AG04449 (cell line): ENCODE data around the gene SMIM5.
"Not testable (repeated sequence)": the region's sequence is repeated elsewhere in the genome, so short reads cannot be mapped to it uniquely, and the experiment has no call there.

Experiments
- CTCF ChIA-PET: fragments of 350-600 bp; formaldehyde crosslinking; extraction: SDS; loops from one replicate; lab custom pipeline; 2021; ENCODE audit warnings: antibody characterized with exemption; lab: Yijun Ruan, JAX
- POLR2A ChIA-PET: fragments of 400-600, 350-600 bp; formaldehyde crosslinking; extraction: SDS; loops from one replicate; lab custom pipeline; 2020; ENCODE audit warnings: antibody characterized with exemption, inconsistent platforms; lab: Yijun Ruan, JAX
- DNase-seq: peaks from one replicate; pipeline ENCODE4 v3.0.0-alpha.2; 2010; ENCODE audit warnings: low read depth, low spot score
- H3K4me3 ChIP-seq: 2 replicates; pipeline ENCODE4 v1.5.1; 2011; ENCODE audit warnings: low read depth, mild to moderate bottlenecking, control low read depth, low read length
- TF ChIP-seq, protein P1 (sequence below): IDR thresholded peaks from one replicate; pipeline ENCODE4 v1.5.1; 2011; ENCODE audit warnings: mild to moderate bottlenecking, moderate library complexity, low read length, control low read depth, inconsistent platforms; ENCODE audit not compliant: insufficient read depth; ENCODE audit errors: missing control alignments

SMIM5 gene

DNA sequence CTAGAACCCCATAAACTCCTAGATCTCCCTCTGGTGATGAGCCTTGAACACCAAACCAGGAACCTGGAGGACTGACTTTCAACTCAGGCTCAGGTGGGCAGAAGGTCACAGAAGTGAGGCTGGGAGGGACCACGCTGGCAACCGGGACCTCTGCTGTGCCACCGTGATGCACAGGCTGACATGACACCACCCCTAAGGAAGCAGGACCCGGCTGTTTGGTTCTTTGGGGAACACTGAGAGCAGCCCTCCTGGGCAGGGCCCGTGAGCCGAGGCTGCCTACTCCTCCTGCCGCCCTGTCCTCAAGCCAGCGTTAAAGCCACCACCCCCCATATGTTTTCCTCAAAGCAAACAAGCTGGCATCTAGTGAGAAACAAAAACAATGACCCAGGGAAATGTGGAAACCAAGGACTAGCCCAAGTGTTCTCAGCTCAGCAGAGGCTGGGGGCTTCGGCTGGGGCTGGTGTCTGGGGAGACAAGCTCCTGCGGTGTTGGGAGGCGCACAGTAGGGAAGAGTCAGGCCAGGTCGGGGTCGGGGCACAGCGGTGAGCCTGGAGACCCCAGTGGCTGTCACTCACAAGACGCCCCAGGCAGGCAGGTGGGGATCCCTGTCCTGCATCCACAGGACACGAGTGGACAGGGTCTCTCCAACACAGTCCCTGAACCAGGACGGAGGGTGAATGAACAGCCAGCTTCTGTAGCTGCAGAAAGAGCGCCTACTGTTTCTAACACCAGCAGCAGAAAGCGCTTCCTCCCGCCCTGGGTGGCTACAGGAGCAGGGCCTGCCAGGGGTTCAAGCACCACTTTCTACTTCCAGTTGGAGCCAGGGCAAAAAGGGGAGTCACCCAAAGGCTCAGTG lies 1.7 kb downstream of the SMIM5 start:
- no peak for DNase-seq
- no peak overlapping the region for H3K4me3 ChIP-seq
- TF ChIP-seq, protein P1, sequence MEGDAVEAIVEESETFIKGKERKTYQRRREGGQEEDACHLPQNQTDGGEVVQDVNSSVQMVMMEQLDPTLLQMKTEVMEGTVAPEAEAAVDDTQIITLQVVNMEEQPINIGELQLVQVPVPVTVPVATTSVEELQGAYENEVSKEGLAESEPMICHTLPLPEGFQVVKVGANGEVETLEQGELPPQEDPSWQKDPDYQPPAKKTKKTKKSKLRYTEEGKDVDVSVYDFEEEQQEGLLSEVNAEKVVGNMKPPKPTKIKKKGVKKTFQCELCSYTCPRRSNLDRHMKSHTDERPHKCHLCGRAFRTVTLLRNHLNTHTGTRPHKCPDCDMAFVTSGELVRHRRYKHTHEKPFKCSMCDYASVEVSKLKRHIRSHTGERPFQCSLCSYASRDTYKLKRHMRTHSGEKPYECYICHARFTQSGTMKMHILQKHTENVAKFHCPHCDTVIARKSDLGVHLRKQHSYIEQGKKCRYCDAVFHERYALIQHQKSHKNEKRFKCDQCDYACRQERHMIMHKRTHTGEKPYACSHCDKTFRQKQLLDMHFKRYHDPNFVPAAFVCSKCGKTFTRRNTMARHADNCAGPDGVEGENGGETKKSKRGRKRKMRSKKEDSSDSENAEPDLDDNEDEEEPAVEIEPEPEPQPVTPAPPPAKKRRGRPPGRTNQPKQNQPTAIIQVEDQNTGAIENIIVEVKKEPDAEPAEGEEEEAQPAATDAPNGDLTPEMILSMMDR: no peak
- CTCF ChIA-PET: interaction anchor here (1.1 to 28.7 kb wide), 11 partner anchors 17 to 206 kb away, joined by 3 to 1427 read pairs (median 25); partner anchors contain the start of gene GALK1
- POLR2A ChIA-PET: no interaction called here

DNA sequence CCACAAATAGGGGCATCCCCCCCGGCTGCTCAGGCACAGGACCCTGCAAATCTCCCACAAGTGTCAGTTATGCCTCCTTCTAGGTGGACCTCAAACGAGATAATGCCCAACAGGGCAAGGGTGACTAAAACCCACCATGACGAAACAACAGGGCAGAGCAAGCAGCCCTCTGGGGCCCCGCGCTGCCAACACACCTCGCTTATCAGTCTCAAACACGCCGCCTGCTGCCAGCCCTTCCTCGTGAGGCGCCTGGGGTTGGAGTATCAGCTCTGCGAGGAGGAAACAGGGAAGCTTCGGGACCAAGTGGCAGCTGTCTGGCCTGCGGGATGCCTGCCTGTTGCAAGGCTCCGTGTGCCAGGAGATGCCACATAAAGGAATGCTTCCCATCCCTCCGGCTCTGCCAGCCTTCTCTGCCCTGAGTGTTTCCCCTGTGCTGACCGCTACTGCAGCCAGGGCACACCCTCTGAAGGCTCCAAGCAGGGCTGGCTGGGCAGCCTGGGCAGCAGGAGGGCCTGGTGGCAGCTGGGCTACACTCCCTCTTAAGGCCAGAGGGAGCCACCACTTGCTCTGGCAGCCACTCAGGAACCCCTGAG lies 2.5 kb downstream of the SMIM5 start:
- DNase-seq: no peak
- ChIA-PET CTCF (interaction anchor here (1.0 to 28.7 kb wide), 6 partner anchors 17 to 365 kb away, joined by 3 to 1427 read pairs (median 184); partner anchors contain the start of genes GALK1 and MIF4GD), POLR2A (no interaction called here)
- TF ChIP-seq, protein P1: no peak
- H3K4me3 ChIP-seq: no peak overlapping the region

DNA sequence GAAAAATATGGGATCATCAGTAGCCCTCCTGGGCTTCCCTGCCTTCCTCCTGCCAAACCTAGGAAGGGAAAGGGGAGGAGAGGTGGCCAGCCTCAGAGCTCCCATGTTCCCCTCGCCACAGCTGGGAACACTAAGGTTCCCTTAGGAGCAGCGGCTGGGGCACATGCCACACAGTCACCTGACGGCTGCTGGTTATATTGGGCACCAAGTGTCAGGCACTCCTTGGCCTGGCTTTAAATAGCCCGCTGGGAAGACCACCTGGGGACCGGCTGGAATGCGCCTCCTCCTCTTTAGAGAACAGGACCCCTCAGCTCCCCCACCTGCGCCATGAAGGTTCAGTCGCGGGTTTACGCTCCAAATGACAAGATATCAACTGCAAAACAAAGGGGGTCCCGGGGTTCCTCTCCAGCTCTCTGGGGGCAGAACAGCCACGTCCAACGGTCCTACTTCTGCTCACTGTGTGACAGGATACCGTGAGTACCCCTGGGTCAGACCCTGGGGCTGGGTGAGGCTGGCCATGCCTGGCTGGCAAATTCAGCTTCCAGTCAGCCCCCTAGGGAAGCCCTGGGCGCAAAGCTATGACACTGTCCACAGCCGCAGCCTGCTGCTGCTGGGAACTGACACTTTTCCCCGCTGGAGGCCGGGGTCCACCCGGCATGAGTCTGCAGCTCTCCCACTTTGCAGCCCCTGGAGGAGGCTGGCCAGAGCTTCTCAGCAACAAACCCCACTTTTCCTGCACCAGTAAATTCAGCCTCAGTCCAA lies 3.3 kb downstream of the SMIM5 start:
- ChIA-PET POLR2A (no interaction called here), CTCF (interaction anchor here (1.0 to 28.7 kb wide), 8 partner anchors 16 to 366 kb away, joined by 3 to 1427 read pairs (median 8); partner anchors contain the start of genes GALK1 and MIF4GD)
- no peak for DNase-seq
- H3K4me3 ChIP-seq: no peak overlapping the region
- TF ChIP-seq, protein P1: no peak

DNA sequence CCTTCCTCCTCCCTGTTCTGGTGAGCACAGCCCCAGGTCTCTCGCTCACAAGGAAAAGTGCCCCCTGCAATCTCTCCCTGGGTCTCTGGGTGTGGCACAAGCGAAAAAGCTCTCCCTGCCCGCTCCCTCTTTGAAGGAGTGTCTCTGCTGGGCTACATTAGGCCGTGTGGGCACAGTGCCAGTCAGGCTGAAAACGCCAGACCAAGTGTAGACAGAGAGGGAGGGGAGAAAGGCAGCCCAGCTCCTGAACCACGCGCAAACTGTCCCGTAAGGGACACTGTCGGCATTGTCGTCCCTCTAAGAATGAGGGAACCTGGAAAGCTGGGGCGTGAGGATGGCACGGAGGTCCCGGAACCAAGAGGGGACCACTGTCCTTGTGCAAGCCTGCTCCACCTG lies 3.9 kb downstream of the SMIM5 start:
- ChIA-PET POLR2A (no interaction called here), CTCF (interaction anchor here (0.8 to 28.7 kb wide), 8 partner anchors 15 to 118 kb away, joined by 3 to 1427 read pairs (median 8); partner anchors contain the start of gene GALK1)
- TF ChIP-seq, protein P1: no peak
- no peak for DNase-seq
- H3K4me3 ChIP-seq: no peak overlapping the region

DNA sequence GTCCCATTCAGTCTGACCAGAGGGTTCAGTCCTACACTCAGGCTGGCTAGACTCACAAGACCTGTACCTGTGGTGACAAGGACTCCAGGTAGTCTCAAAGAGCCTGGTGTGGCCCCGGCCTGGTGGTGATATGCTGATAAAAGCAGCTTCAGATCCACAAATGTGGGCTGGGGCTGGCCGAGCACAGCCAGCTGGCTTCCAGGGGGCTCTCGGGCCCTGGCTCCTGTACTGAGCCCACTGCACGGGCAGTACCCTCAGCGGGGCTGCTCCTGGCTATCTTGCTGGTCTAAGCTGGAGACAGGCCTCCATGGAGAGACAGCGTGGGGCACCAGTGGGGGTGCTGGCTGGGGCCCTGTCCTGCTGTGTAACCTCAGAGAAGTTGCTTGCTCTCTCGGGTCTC lies 4.3 kb downstream of the SMIM5 start:
- no peak for DNase-seq
- POLR2A ChIA-PET: no interaction called here
- CTCF ChIA-PET: interaction anchor here (0.8 to 28.7 kb wide), 7 partner anchors 15 to 118 kb away, joined by 3 to 1427 read pairs (median 11); partner anchors contain the start of gene GALK1
- H3K4me3 ChIP-seq: no peak overlapping the region
- TF ChIP-seq, protein P1: no peak

DNA sequence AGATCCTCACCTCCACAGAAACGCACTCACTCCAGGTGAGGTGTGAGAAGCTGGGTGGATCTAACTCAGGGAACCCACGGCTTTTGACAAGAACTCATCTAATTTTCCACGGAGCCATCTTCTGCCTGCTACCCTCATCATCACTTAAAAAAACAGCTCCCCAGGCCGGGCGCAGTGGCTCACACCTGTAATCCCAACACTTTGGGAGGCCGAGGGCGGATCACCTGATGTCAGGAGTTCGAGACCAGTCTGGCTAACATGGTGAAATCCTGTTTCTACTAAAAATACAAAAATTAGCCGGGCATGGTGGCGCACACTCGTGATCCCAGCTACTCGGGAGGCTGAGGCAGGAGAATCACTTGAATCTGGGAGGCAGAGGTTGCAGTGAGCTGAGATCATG lies 4.8 kb downstream of the SMIM5 start:
- CTCF ChIA-PET: interaction anchor here (0.8 to 28.7 kb wide), 6 partner anchors 14 to 117 kb away, joined by 3 to 1427 read pairs (median 184); partner anchors contain the start of gene GALK1
- POLR2A ChIA-PET, H3K4me3 ChIP-seq: not testable (repeated sequence)

More for the DNA sequence above, 4.8 kb downstream of the SMIM5 start:
- not testable (repeated sequence) for DNase-seq
